Measurements from ENCODE around the gene MFSD6.

GRCh38 chr2:190446750-190447516 lies 38.8 kb downstream of the MFSD6 start:
- TF ChIP-seq CTCF (IDR thresholded peaks at IDR 0.05; ENCODE audit: poor library complexity, severe bottlenecking) (no peak), POLR2AphosphoS5 (IDR thresholded peaks at IDR 0.05) (no peak), REST (IDR thresholded peaks at IDR 0.05; ENCODE audit: borderline replicate concordance) (no peak), EZH2 (IDR thresholded peaks at IDR 0.05; ENCODE audit: borderline replicate concordance, insufficient read depth, low read length, poor library complexity, severe bottlenecking) (no peak), RAD21 (conservative IDR thresholded peaks at IDR 0.05) (no peak)

Measured in neural cell (in vitro differentiated cells).